ENCODE data around the gene CFAP99. TPM values are rescaled to one million over a fixed set of nuclear protein-coding genes. Genes with fewer than 3 reads are reported as not detected.

Gene CFAP99
- total and polyA plus RNA-seq, 2 experiments from 2014 or later = not detected

- Histone ChIP-seq H3K27ac (ENCODE audit: low read depth) (no peak overlapping the region), H3F3A (replicated peaks; ENCODE audit: low read depth) (no peaks in the 10 kb centered on the region), H3K4me3 (no peak overlapping the region), H3K27me3 (ENCODE audit: insufficient read depth) (no peaks in the 10 kb centered on the region), H3K36me3 (ENCODE audit: insufficient read depth) (no peaks in the 10 kb centered on the region), H4K20me1 (replicated peaks; ENCODE audit: insufficient read depth) (no peaks in the 10 kb centered on the region), H3K4me1 (ENCODE audit: insufficient read depth) (peaks cover 21% of the 10 kb centered on the region), H3K79me2 (replicated peaks; ENCODE audit: insufficient read depth) (no peaks in the 10 kb centered on the region), H3K9me2 (ENCODE audit: insufficient read depth) (no peaks in the 10 kb centered on the region), H2AFZ (no peak overlapping the region), H3K4me2 (no peak overlapping the region)
- no peak; the same call in 2 of the 3 replicates for ATAC-seq
- Mint-ChIP-seq H3K4me3 (no peak overlapping the region), H3K27ac (no peak overlapping the region), H3K4me1 (peaks cover 34% of the 10 kb centered on the region), H3K36me3 (ENCODE audit: low read depth) (no peaks in the 10 kb centered on the region), H3K27me3 (ENCODE audit: insufficient read depth, low read depth, poor library complexity) (peaks cover 14% of the 10 kb centered on the region), H3K9me3 (no peaks in the 10 kb centered on the region)
- no peak for TF ChIP-seq NANOG (IDR thresholded peaks at IDR 0.05; ENCODE audit: borderline replicate concordance)
- TF ChIP-seq, protein P1, sequence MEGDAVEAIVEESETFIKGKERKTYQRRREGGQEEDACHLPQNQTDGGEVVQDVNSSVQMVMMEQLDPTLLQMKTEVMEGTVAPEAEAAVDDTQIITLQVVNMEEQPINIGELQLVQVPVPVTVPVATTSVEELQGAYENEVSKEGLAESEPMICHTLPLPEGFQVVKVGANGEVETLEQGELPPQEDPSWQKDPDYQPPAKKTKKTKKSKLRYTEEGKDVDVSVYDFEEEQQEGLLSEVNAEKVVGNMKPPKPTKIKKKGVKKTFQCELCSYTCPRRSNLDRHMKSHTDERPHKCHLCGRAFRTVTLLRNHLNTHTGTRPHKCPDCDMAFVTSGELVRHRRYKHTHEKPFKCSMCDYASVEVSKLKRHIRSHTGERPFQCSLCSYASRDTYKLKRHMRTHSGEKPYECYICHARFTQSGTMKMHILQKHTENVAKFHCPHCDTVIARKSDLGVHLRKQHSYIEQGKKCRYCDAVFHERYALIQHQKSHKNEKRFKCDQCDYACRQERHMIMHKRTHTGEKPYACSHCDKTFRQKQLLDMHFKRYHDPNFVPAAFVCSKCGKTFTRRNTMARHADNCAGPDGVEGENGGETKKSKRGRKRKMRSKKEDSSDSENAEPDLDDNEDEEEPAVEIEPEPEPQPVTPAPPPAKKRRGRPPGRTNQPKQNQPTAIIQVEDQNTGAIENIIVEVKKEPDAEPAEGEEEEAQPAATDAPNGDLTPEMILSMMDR (conservative IDR thresholded peaks at IDR 0.05; ENCODE audit: low read depth in 2 of 2) = no peak
- TF ChIP-seq ZNF331 (CRISPR knock-in tag; IDR thresholded peaks at IDR 0.05; ENCODE audit: low read depth) = no peak
- TF ChIP-seq, protein P2, sequence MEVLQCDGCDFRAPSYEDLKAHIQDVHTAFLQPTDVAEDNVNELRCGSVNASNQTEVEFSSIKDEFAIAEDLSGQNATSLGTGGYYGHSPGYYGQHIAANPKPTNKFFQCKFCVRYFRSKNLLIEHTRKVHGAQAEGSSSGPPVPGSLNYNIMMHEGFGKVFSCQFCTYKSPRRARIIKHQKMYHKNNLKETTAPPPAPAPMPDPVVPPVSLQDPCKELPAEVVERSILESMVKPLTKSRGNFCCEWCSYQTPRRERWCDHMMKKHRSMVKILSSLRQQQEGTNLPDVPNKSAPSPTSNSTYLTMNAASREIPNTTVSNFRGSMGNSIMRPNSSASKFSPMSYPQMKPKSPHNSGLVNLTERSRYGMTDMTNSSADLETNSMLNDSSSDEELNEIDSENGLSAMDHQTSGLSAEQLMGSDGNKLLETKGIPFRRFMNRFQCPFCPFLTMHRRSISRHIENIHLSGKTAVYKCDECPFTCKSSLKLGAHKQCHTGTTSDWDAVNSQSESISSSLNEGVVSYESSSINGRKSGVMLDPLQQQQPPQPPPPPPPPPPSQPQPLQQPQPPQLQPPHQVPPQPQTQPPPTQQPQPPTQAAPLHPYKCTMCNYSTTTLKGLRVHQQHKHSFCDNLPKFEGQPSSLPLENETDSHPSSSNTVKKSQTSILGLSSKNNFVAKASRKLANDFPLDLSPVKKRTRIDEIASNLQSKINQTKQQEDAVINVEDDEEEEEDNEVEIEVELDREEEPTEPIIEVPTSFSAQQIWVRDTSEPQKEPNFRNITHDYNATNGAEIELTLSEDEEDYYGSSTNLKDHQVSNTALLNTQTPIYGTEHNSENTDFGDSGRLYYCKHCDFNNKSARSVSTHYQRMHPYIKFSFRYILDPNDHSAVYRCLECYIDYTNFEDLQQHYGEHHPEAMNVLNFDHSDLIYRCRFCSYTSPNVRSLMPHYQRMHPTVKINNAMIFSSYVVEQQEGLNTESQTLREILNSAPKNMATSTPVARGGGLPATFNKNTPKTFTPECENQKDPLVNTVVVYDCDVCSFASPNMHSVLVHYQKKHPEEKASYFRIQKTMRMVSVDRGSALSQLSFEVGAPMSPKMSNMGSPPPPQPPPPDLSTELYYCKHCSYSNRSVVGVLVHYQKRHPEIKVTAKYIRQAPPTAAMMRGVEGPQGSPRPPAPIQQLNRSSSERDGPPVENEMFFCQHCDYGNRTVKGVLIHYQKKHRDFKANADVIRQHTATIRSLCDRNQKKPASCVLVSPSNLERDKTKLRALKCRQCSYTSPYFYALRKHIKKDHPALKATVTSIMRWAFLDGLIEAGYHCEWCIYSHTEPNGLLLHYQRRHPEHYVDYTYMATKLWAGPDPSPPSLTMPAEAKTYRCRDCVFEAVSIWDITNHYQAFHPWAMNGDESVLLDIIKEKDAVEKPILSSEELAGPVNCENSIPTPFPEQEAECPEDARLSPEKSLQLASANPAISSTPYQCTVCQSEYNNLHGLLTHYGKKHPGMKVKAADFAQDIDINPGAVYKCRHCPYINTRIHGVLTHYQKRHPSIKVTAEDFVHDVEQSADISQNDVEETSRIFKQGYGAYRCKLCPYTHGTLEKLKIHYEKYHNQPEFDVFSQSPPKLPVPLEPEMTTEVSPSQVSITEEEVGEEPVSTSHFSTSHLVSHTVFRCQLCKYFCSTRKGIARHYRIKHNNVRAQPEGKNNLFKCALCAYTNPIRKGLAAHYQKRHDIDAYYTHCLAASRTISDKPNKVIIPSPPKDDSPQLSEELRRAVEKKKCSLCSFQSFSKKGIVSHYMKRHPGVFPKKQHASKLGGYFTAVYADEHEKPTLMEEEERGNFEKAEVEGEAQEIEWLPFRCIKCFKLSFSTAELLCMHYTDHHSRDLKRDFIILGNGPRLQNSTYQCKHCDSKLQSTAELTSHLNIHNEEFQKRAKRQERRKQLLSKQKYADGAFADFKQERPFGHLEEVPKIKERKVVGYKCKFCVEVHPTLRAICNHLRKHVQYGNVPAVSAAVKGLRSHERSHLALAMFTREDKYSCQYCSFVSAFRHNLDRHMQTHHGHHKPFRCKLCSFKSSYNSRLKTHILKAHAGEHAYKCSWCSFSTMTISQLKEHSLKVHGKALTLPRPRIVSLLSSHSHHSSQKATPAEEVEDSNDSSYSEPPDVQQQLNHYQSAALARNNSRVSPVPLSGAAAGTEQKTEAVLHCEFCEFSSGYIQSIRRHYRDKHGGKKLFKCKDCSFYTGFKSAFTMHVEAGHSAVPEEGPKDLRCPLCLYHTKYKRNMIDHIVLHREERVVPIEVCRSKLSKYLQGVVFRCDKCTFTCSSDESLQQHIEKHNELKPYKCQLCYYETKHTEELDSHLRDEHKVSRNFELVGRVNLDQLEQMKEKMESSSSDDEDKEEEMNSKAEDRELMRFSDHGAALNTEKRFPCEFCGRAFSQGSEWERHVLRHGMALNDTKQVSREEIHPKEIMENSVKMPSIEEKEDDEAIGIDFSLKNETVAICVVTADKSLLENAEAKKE (CRISPR knock-in tag; IDR thresholded peaks at IDR 0.05) = no peak
- no peak for TF ChIP-seq JUNB (IDR thresholded peaks at IDR 0.05; ENCODE audit: unreplicated experiment)
- TF ChIP-seq CREB1 (CRISPR knock-in tag; IDR thresholded peaks at IDR 0.05; ENCODE audit: low read depth) = no peak
- TF ChIP-seq EZH2 (IDR thresholded peaks at IDR 0.05; ENCODE audit: low read depth, unreplicated experiment) = no peak
- TF ChIP-seq ZNF114 (CRISPR knock-in tag; IDR thresholded peaks at IDR 0.05) = no peak
- TF ChIP-seq ETS1 (IDR thresholded peaks at IDR 0.05) = no peak
- no peak for TF ChIP-seq STAT1 (IDR thresholded peaks at IDR 0.05; ENCODE audit: unreplicated experiment)
- TF ChIP-seq POLR2AphosphoS5 (IDR thresholded peaks at IDR 0.05; ENCODE audit: low read depth) = no peak
- TF ChIP-seq, protein P3, sequence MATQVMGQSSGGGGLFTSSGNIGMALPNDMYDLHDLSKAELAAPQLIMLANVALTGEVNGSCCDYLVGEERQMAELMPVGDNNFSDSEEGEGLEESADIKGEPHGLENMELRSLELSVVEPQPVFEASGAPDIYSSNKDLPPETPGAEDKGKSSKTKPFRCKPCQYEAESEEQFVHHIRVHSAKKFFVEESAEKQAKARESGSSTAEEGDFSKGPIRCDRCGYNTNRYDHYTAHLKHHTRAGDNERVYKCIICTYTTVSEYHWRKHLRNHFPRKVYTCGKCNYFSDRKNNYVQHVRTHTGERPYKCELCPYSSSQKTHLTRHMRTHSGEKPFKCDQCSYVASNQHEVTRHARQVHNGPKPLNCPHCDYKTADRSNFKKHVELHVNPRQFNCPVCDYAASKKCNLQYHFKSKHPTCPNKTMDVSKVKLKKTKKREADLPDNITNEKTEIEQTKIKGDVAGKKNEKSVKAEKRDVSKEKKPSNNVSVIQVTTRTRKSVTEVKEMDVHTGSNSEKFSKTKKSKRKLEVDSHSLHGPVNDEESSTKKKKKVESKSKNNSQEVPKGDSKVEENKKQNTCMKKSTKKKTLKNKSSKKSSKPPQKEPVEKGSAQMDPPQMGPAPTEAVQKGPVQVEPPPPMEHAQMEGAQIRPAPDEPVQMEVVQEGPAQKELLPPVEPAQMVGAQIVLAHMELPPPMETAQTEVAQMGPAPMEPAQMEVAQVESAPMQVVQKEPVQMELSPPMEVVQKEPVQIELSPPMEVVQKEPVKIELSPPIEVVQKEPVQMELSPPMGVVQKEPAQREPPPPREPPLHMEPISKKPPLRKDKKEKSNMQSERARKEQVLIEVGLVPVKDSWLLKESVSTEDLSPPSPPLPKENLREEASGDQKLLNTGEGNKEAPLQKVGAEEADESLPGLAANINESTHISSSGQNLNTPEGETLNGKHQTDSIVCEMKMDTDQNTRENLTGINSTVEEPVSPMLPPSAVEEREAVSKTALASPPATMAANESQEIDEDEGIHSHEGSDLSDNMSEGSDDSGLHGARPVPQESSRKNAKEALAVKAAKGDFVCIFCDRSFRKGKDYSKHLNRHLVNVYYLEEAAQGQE (IDR thresholded peaks at IDR 0.05; ENCODE audit: unreplicated experiment) = no peak
- no peak for TF ChIP-seq EZH2phosphoT487 (IDR thresholded peaks at IDR 0.05; ENCODE audit: unreplicated experiment)
- DNase-seq (ENCODE audit: low spot score) = peak; percentile 41
These were observed 21.9 kb upstream of the CFAP99 start for GRCh38 chr4:2396781-2397368.

Measured in GM23338 (cell line).